ENCODE results near the gene PACSIN1. TPM values are rescaled to one million over a fixed set of nuclear protein-coding genes. Genes with fewer than 3 reads are reported as not detected.

PACSIN1 gene
- total RNA-seq, 2 donors from 2014 or later, result 5.6 to 6.3 TPM

DNA sequence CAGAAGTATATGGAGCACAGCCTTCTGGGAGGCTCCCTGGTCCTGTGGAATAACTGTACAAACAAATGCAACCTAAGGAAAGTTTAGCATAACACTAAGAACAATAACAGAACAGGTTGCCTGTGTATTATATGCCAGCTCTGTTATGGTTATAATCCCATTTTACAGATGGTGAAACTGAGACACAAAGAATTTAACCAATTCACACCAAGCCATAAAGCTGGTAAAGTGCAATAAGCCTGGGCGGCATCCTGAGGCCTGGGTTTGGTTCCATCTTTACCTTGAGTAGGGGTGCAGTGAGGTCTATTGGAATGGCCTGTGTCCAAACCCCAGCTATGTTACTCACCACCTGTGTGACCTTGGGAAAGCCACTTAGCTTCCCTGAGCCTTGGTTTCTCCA lies 14.7 kb upstream of the PACSIN1 start:
- Histone ChIP-seq H3K27me3 (no peaks in the 10 kb centered on the region), H3K36me3 (no peaks in the 10 kb centered on the region)
- TF ChIP-seq, protein P1, sequence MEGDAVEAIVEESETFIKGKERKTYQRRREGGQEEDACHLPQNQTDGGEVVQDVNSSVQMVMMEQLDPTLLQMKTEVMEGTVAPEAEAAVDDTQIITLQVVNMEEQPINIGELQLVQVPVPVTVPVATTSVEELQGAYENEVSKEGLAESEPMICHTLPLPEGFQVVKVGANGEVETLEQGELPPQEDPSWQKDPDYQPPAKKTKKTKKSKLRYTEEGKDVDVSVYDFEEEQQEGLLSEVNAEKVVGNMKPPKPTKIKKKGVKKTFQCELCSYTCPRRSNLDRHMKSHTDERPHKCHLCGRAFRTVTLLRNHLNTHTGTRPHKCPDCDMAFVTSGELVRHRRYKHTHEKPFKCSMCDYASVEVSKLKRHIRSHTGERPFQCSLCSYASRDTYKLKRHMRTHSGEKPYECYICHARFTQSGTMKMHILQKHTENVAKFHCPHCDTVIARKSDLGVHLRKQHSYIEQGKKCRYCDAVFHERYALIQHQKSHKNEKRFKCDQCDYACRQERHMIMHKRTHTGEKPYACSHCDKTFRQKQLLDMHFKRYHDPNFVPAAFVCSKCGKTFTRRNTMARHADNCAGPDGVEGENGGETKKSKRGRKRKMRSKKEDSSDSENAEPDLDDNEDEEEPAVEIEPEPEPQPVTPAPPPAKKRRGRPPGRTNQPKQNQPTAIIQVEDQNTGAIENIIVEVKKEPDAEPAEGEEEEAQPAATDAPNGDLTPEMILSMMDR (IDR thresholded peaks at IDR 0.05), result no peak

DNA sequence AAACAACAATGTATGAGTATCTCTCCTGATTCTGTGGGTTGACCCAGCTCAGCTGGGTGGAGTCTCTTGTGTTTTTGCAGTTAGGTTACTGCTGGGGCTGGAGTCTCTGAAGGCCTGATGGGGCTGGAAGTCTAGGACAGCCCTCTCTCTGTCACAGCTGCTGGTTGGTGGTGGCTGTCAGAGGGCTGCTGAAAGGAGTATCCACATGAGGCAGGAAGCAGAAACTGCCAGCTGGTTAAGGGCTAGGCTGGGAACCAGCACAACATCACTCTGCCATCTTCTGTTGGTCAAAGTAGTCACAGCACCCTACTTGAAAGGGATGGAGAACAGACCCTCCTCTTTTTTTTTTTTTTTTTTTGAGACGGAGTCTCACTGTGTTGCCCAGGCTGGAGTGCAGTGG lies 10.0 kb upstream of the PACSIN1 start:
- H3K4me1 ChIP-seq, result no peaks in the 10 kb centered on the region
- H3K27me3 ChIP-seq, result no peaks in the 10 kb centered on the region
- H3K4me3 ChIP-seq, result no peak overlapping the region
- H3K27ac ChIP-seq, result no peak overlapping the region
- H3K9me3 ChIP-seq, result no peaks in the 10 kb centered on the region
- H3K36me3 ChIP-seq, result no peaks in the 10 kb centered on the region
- DNase-seq (ENCODE audit: low spot score), result no peak
- TF ChIP-seq, protein P1 (IDR thresholded peaks at IDR 0.05), result no peak

More for the DNA sequence above, 14.7 kb upstream of the PACSIN1 start:
- Histone ChIP-seq H3K4me3 (no peak overlapping the region), H3K9me3 (no peaks in the 10 kb centered on the region), H3K27ac (no peak overlapping the region), H3K4me1 (no peaks in the 10 kb centered on the region)
- no peak for DNase-seq (ENCODE audit: low spot score)

DNA sequence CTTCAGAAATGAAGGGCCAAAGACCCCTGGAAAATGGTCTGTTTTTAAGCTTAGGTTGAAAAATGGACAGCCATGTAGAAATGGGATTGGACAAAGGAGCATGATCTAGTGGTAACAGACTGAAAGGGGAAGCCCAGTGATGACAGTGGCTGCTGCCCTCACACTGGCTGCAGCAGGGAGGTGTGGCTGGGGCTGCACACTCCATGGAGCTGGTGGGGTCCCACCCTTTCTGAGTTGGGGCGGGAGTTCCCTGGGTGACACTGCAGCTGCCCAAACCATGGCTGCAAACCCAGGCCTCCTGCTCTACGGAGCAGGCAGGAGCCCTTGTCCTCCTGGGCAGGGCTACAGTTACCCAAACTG lies 8.5 kb upstream of the PACSIN1 start:
- Histone ChIP-seq H3K27ac (no peak overlapping the region), H3K4me3 (no peak overlapping the region), H3K36me3 (no peaks in the 10 kb centered on the region), H3K4me1 (no peaks in the 10 kb centered on the region), H3K9me3 (no peaks in the 10 kb centered on the region), H3K27me3 (no peaks in the 10 kb centered on the region)
- TF ChIP-seq, protein P1 (IDR thresholded peaks at IDR 0.05), result no peak
- DNase-seq (ENCODE audit: low spot score), result no peak

DNA sequence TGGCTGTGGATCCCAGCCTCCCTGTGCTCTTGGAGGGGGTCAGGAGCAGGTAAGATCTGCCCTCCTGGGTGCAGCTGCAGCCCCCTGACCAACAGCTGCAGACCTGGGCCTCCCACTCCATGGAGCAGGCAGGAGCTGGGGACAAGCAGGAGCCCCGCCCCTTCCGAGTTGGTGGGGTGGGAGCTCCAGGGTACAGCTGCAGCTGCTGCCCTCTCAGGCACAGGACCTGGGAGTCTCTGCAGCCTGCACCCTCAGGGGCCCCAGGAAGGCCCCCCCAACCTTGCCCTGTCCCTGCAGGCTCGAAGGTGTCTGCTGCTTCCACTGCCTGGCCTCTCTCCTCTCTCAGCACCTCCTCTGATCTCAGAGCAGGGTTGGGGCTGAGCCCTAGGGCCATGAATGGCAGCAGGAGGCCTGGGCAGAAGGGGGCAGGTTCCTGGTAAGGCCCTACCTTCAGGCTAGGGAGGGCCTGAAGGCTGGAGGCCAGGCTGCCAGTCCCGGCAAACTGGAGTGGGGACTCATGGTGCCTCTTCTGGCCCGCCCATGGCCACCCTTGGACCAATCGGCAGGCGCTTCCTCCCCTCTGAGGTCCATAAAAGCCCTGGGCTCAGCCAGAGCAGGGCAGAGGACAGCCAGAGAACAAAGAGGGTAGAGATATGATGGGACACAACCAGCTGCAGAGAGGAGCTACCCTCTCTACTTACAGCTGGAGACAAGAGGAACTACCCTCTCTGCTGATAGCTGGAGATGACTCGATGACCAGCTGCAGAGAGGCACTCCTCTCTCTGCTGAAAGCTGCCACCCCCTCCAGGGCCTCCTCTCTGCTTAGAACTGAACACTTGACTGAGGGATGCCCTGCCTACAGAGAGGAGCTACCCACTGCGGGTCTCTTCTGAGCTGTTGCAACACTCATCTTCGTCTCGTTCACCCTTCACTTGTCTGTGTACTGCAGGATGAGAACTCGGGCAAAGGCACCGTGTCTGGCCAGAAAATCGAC lies 7.8 kb upstream of the PACSIN1 start:
- TF ChIP-seq, protein P1 (IDR thresholded peaks at IDR 0.05), result no peak
- DNase-seq (ENCODE audit: low spot score), result no peak
- H3K36me3 ChIP-seq, result no peaks in the 10 kb centered on the region
- no peaks in the 10 kb centered on the region for H3K27me3 ChIP-seq
- no peaks in the 10 kb centered on the region for H3K9me3 ChIP-seq
- H3K27ac ChIP-seq, result no peak overlapping the region
- no peaks in the 10 kb centered on the region for H3K4me1 ChIP-seq
- no peak overlapping the region for H3K4me3 ChIP-seq

DNA sequence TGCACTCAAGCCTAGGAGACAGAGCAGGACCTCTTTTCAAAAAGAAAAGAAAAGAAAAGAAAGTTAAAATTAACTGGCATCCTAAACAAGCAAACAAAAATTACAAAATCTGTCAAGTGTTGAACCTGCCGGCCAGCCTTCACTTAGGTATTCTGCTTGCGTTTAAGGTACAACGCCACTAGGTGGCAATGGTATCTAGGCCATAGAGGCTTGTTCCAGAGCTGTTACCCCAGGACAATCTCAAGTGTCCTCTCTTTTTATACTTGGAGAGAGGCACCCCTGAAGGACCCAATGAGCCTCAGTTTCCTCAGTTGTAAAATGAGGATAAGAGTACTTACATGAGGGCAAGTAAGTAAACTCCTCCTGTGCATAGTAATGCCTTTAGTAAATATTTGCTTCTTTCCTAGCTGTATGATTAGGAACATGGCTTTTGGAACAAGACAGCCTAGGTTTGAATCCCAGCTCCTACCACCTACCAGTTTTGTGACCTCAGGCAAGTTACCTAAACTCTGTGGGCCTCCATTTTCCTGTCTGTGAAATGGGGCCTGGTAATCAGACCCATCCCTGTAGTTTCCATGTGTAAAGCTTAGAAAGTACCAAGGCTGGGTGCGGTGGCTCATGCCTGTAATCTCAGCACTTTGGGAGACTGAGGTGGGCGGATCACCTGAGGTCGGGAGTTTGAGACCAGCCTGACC lies 5.8 kb upstream of the PACSIN1 start:
- H3K4me3 ChIP-seq, result no peak overlapping the region
- H3K4me1 ChIP-seq, result no peaks in the 10 kb centered on the region
- DNase-seq (ENCODE audit: low spot score), result no peak
- no peak overlapping the region for H3K27ac ChIP-seq
- TF ChIP-seq, protein P1 (IDR thresholded peaks at IDR 0.05), result peak in 1 of 2 donors; percentile 73
- no peaks in the 10 kb centered on the region for H3K36me3 ChIP-seq
- no peaks in the 10 kb centered on the region for H3K9me3 ChIP-seq
- H3K27me3 ChIP-seq, result no peaks in the 10 kb centered on the region
